GM18502 (cell line): ENCODE measurements around the gene TCP10L.

Experiments used
- ATAC-seq: cut with Tn5 transposase; IDR thresholded peaks from one replicate; pipeline ENCODE4 v1.9.1; 2021; ENCODE audit warnings: mild to moderate bottlenecking; ENCODE audit not compliant: unreplicated experiment, poor library complexity

TCP10L gene

GRCh38 chr21:32529679-32530078 is 55.6 kb downstream of the TCP10L start:
- ATAC-seq, result no peak

DNA sequence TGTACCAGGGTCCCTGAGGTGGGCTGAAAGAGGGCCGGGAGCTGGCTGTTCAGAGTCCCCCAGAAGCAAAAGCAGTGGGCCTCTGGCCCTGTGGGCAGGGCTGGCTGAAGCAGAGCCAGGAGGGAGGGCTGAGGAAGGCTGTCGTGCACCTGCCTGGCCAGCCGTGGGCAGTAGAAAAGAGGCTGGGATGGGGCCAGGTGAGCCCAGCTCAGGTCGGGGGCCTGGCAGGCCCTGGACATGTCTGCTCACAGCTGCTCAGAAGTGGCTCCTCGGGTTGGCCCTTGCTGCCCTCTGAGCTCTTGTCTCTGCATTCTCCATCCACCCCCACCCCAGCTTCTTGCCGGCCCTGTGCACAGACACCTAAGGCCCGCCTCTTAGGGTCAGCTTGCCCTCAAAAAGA is 60.0 kb downstream of the TCP10L start:
- no peak for ATAC-seq

DNA sequence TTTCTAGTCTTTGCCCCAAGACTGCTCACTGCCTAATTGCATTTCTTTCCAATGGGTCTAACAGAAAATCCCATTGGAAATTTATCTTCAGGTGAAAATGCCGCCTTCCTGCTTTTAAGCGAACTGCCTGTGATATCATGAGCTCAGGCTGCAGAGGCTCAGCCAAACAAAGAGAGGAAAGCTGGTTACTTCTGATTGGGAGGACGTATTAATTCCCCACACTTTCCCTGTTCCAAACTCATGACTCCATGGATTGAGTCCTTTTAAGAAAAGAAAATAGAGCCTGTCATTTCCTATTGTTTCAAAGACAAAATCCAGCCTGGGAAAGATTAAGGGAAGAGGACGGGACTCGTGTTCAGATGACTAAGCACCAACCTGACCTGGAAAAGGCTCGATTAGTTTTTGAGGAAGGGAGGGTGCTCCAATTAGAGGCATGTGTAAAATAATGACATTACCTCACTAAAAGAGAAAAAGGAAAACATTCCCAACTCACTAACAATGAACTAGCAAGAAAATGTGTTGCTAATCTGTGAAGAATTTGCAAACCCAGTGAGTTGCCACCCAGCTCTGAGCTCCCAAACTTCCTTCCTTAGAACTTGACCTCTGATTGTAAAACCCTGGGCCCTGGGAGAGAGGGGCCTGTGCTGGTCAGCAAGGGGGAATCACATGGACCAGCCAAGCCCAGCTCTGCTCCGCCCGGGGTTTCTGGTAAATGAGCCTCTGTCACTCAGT is 61.2 kb downstream of the TCP10L start:
- no peak for ATAC-seq
